ENCODE data around the gene ST8SIA2.

GRCh38 chr15:92400980-92401787 lies 7.5 kb downstream of the ST8SIA2 start:
- no peak for TF ChIP-seq CTCF (IDR thresholded peaks at IDR 0.05)
- TF ChIP-seq POLR2A (IDR thresholded peaks at IDR 0.05) = no peak

All from adrenal gland (tissue), 5 donors.